Thyroid gland (tissue), 4 donors: ENCODE results near the gene XPO1.

ENCODE experiments used
- CTCF ChIP-seq, 6 experiments: fragments of 200-600 bp in 3 of 6; fragments of 450-650 bp in 3 of 6; sonication (generic) in 3 of 6; IDR thresholded peaks; one replicate each; pipeline ENCODE4 v1.5.1; 2016 to 2019; ENCODE audit warnings: antibody characterized with exemption in 6 of 6, mild to moderate bottlenecking in 2 of 6, inconsistent platforms in 1 of 6, moderate library complexity in 1 of 6
- POLR2A ChIP-seq, 2 donors: fragments of 450-650 bp; IDR thresholded peaks; one replicate each; pipeline ENCODE4 v1.6.1; 2017; ENCODE audit warnings: antibody characterized with exemption in 2 of 2, mild to moderate bottlenecking in 2 of 2, moderate library complexity in 1 of 2

GRCh38 chr2:61434314-61434713, 103.8 kb downstream of the XPO1 start:
- TF ChIP-seq CTCF (IDR thresholded peaks at IDR 0.05) = no peak
- no peak for TF ChIP-seq POLR2A (IDR thresholded peaks at IDR 0.05)
